Common myeloid progenitor, CD34-positive (primary cell): ENCODE results near the gene CRYZ.
A peak's percentile ranks its signal among the peaks of the same experiment; 100 is the strongest.
"Not testable (repeated sequence)": the region's sequence is repeated elsewhere in the genome, so short reads cannot be mapped to it uniquely, and the experiment has no call there.

Experiments used
- CTCF ChIA-PET: fragments of 350-600 bp; sonication (Branson Sonifier 250); formaldehyde crosslinking; loops from one replicate; lab custom pipeline; 2021; ENCODE audit warnings: antibody characterized with exemption; lab: Charles Lee
- POLR2A ChIA-PET: fragments of 350-600 bp; sonication (Branson Sonifier 250); formaldehyde crosslinking; loops from one replicate; lab custom pipeline; 2021; ENCODE audit warnings: antibody characterized with exemption; lab: Charles Lee
- DNase-seq, 3 donors: peaks; one replicate each; pipeline versions ENCODE4 v3.0.0 to v3.0.0-alpha.2; 2013
- H3K27ac ChIP-seq, 2 experiments: 1 replicate in 1 of 2; 2 replicates in 1 of 2; pipeline ENCODE4 v1.7.0; 2013; ENCODE audit warnings: inconsistent platforms in 2 of 2, low read length in 2 of 2, mild to moderate bottlenecking in 2 of 2, low read depth in 1 of 2, moderate library complexity in 1 of 2; ENCODE audit not compliant: severe bottlenecking in 2 of 2, insufficient read depth in 1 of 2, poor library complexity in 1 of 2
- H3K27me3 ChIP-seq, 5 experiments: replicated peaks in 2 of 5; 1 replicate in 3 of 5; 2 replicates in 2 of 5; pipeline versions ENCODE4 v1.6.1 to v1.7.0; 2013; ENCODE audit warnings: low read length in 4 of 5, mild to moderate bottlenecking in 2 of 5, moderate library complexity in 2 of 5, inconsistent platforms in 1 of 5; ENCODE audit not compliant: insufficient read depth in 5 of 5, control insufficient read depth in 4 of 5
- H3K36me3 ChIP-seq, 4 experiments: 1 replicate in 2 of 4; 2 replicates in 2 of 4; pipeline versions ENCODE4 v1.6.1 to v1.7.0; 2013; ENCODE audit warnings: low read length in 3 of 4, control low read depth in 1 of 4, mild to moderate bottlenecking in 1 of 4; ENCODE audit not compliant: control insufficient read depth in 4 of 4, insufficient read depth in 4 of 4
- H3K4me1 ChIP-seq, 4 experiments: 1 replicate in 3 of 4; 2 replicates in 1 of 4; pipeline versions ENCODE4 v1.6.1 to v1.7.1; 2013; ENCODE audit warnings: low read length in 3 of 4, mild to moderate bottlenecking in 3 of 4, control low read depth in 1 of 4, inconsistent platforms in 1 of 4, moderate library complexity in 1 of 4; ENCODE audit not compliant: control insufficient read depth in 4 of 4, insufficient read depth in 4 of 4; ENCODE audit errors: control extremely low read depth in 1 of 4
- H3K4me3 ChIP-seq, 7 experiments: 1 replicate in 4 of 7; 2 replicates in 3 of 7; pipeline versions ENCODE4 v1.5.1 to v1.7.0; 2013; ENCODE audit warnings: mild to moderate bottlenecking in 7 of 7, low read length in 6 of 7, moderate library complexity in 6 of 7, inconsistent platforms in 2 of 7, low read depth in 2 of 7, control low read depth in 1 of 7; ENCODE audit not compliant: insufficient read depth in 4 of 7, control insufficient read depth in 1 of 7; ENCODE audit errors: extremely low read depth in 1 of 7
- H3K9me3 ChIP-seq, 5 experiments: 1 replicate in 4 of 5; 2 replicates in 1 of 5; pipeline versions ENCODE4 v1.6.1 to v1.7.1; 2013; ENCODE audit warnings: low read length in 4 of 5, mild to moderate bottlenecking in 2 of 5, inconsistent platforms in 1 of 5, low read depth in 1 of 5, moderate library complexity in 1 of 5; ENCODE audit not compliant: control insufficient read depth in 4 of 5, insufficient read depth in 2 of 5; ENCODE audit errors: control extremely low read depth in 1 of 5
- WGBS: methylation state at CpG from one replicate; pipeline ENCODE4 v1.1.5; 2013; ENCODE audit not compliant: insufficient coverage; 5-methylcytosine and 5-hydroxymethylcytosine counted together

The CRYZ gene

GRCh38 chr1:74771913-74772515 is 39.2 kb upstream of the CRYZ start:
- CTCF ChIA-PET, result interaction anchor here (0.7 to 2.7 kb wide), 8 partner anchors 9 to 435 kb away, joined by 3 to 20 read pairs (median 4); no protein-coding TSS in a partner anchor
- no peaks in the 10 kb centered on the region for H3K4me1 ChIP-seq
- no peak overlapping the region for H3K27ac ChIP-seq
- no peaks in the 10 kb centered on the region for H3K9me3 ChIP-seq
- peak; percentile 46 to 71 (median 61) for DNase-seq
- POLR2A ChIA-PET, result no interaction called here
- no CpG with 5 or more reads among the region's 7 CpGs for WGBS
- H3K4me3 ChIP-seq, result no peak overlapping the region
- no peaks in the 10 kb centered on the region for H3K36me3 ChIP-seq
- peaks cover 0 to 11% (median 3%) of the 10 kb centered on the region in 5 experiments for H3K27me3 ChIP-seq

GRCh38 chr1:74767490-74767889 is 34.6 kb upstream of the CRYZ start:
- Histone ChIP-seq H3K27ac (no peak overlapping the region), H3K9me3 (no peaks in the 10 kb centered on the region), H3K27me3 (no peaks in the 10 kb centered on the region), H3K4me1 (no peaks in the 10 kb centered on the region), H3K4me3 (no peak overlapping the region), H3K36me3 (peaks cover 3 to 19% (median 15%) of the 10 kb centered on the region in 4 experiments)
- WGBS, result no CpG with 5 or more reads among the region's 3 CpGs
- DNase-seq, result peak; percentile 10 to 20 (median 15)
- ChIA-PET POLR2A (no interaction called here), CTCF (interaction anchor here (0.7 to 1.2 kb wide), 2 partner anchors 436 to 437 kb away, joined by 3 to 4 read pairs; no protein-coding TSS in a partner anchor)

- H3K27me3 ChIP-seq, result no peaks in the 10 kb centered on the region
- H3K36me3 ChIP-seq, result peaks cover 3 to 22% (median 19%) of the 10 kb centered on the region in 4 experiments
- ChIA-PET POLR2A (no interaction called here), CTCF (interaction anchor here (1.1 to 1.8 kb wide), 3 partner anchors 8 to 20 kb away, joined by 3 to 5 read pairs (median 4); no protein-coding TSS in a partner anchor)
- no peak overlapping the region for H3K27ac ChIP-seq
- no peak for DNase-seq
- no CpG with 5 or more reads among the region's 2 CpGs for WGBS
- H3K9me3 ChIP-seq, result no peaks in the 10 kb centered on the region
- no peak overlapping the region for H3K4me3 ChIP-seq
- no peaks in the 10 kb centered on the region for H3K4me1 ChIP-seq
Observed at GRCh38 chr1:74766579-74766978, 33.7 kb upstream of the CRYZ start.

- WGBS, result 92% methylated on average over 2 of the region's 4 CpGs
- Histone ChIP-seq H3K27ac (no peak overlapping the region), H3K27me3 (no peaks in the 10 kb centered on the region), H3K36me3 (peaks cover 9 to 33% (median 26%) of the 10 kb centered on the region in 4 experiments), H3K9me3 (no peaks in the 10 kb centered on the region), H3K4me1 (no peaks in the 10 kb centered on the region), H3K4me3 (no peak overlapping the region)
- no peak for DNase-seq
- ChIA-PET POLR2A (no interaction called here), CTCF (interaction anchor here (2.3 kb wide), 1 partner anchor 440 kb away, joined by 6 read pairs; no protein-coding TSS in a partner anchor)
Observed at GRCh38 chr1:74763807-74764206, 31.0 kb upstream of the CRYZ start.

GRCh38 chr1:74756650-74757049 is 23.8 kb upstream of the CRYZ start:
- H3K4me1 ChIP-seq, H3K27ac ChIP-seq, H3K27me3 ChIP-seq, DNase-seq, POLR2A ChIA-PET, H3K4me3 ChIP-seq: not testable (repeated sequence)
- 100% methylated on average over 1 of the region's 2 CpGs for WGBS
- Histone ChIP-seq H3K9me3 (peaks cover 0 to 12% (median 3%) of the 10 kb centered on the region in 5 experiments), H3K36me3 (peaks cover 22 to 72% (median 54%) of the 10 kb centered on the region in 4 experiments)
- CTCF ChIA-PET, result interaction anchor here (1.5 kb wide), 1 partner anchor 15 kb away, joined by 4 read pairs; no protein-coding TSS in a partner anchor

GRCh38 chr1:74755475-74755874 is 22.6 kb upstream of the CRYZ start:
- Histone ChIP-seq H3K36me3 (peaks cover 20 to 76% (median 51%) of the 10 kb centered on the region in 4 experiments), H3K9me3 (peaks cover 0 to 12% (median 3%) of the 10 kb centered on the region in 5 experiments), H3K27ac (no peak overlapping the region), H3K27me3 (no peaks in the 10 kb centered on the region), H3K4me3 (no peak overlapping the region), H3K4me1 (no peaks in the 10 kb centered on the region)
- CTCF ChIA-PET, result interaction anchor here (1.8 kb wide), 1 partner anchor 11 kb away, joined by 5 read pairs; no protein-coding TSS in a partner anchor
- DNase-seq, result no peak
- POLR2A ChIA-PET, result no interaction called here

GRCh38 chr1:74753104-74753503 is 20.3 kb upstream of the CRYZ start:
- POLR2A ChIA-PET, result no interaction called here
- DNase-seq, result no peak
- no peak overlapping the region for H3K27ac ChIP-seq
- H3K9me3 ChIP-seq, result peaks cover 0 to 12% (median 3%) of the 10 kb centered on the region in 5 experiments
- H3K36me3 ChIP-seq, result peaks cover 27 to 92% (median 56%) of the 10 kb centered on the region in 4 experiments
- WGBS, result 83% methylated on average over 1 of the region's 2 CpGs
- H3K27me3 ChIP-seq, result no peaks in the 10 kb centered on the region
- H3K4me3 ChIP-seq, result no peak overlapping the region
- CTCF ChIA-PET, result no interaction called here
- H3K4me1 ChIP-seq, result no peaks in the 10 kb centered on the region
